ENCODE measurements around the gene PSMB11.
A peak's percentile ranks its signal among the peaks of the same experiment; 100 is the strongest.
"Not testable (repeated sequence)": the region's sequence is repeated elsewhere in the genome, so short reads cannot be mapped to it uniquely, and the experiment has no call there.

Gene PSMB11

DNA sequence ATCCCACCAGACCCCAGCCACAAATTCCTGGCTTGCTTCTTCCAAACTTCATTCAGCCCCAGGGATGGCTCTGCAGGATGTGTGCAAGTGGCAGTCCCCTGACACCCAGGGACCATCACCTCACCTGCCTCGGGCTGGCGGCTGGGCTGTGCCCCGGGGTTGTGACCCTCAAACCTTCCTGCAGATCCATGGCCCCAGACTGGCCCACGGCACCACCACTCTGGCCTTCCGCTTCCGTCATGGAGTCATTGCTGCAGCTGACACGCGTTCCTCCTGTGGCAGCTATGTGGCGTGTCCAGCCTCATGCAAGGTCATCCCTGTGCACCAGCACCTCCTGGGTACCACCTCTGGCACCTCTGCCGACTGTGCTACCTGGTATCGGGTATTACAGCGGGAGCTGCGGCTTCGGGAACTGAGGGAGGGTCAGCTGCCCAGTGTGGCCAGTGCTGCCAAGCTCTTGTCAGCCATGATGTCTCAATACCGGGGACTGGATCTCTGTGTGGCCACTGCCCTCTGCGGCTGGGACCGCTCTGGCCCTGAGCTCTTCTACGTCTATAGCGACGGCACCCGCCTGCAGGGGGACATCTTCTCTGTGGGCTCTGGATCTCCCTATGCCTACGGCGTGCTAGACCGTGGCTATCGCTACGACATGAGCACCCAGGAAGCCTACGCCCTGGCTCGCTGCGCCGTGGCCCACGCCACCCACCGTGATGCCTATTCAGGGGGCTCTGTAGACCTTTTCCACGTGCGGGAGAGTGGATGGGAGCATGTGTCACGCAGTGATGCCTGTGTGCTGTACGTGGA is at the start of gene PSMB11:
Gene PSMB11 (plus strand): TSS at position 51 of the 804 bp plus-strand sequence. CDS start 14 bp downstream, at position 65.
- DNase-seq (ENCODE audit: low spot score): no peak

DNA sequence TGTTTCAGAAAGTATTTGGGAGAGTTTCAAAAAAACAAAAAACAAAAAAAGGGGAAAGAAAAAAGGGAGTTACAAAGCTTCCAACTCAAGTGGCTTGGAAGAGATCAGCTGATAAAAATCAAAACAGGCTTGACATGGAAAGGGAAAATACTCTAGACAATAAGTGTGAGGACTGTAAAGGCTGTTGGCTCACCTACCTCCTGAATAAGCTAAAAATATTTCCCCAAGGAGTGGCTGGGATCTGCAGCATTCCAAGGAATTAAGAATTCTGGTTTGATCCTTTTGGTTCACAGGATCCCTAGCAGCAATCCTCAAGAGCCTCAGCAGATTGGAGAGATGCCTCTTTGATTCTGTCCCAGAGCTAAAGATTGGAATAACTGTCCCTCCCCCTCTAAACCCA is 48.5 kb upstream of the PSMB11 start:
- no peak for DNase-seq (ENCODE audit: low spot score)

- no peak for DNase-seq (ENCODE audit: low spot score)
These were observed 47.2 kb upstream of the PSMB11 start for GRCh38 chr14:22994762-22995275.

DNA sequence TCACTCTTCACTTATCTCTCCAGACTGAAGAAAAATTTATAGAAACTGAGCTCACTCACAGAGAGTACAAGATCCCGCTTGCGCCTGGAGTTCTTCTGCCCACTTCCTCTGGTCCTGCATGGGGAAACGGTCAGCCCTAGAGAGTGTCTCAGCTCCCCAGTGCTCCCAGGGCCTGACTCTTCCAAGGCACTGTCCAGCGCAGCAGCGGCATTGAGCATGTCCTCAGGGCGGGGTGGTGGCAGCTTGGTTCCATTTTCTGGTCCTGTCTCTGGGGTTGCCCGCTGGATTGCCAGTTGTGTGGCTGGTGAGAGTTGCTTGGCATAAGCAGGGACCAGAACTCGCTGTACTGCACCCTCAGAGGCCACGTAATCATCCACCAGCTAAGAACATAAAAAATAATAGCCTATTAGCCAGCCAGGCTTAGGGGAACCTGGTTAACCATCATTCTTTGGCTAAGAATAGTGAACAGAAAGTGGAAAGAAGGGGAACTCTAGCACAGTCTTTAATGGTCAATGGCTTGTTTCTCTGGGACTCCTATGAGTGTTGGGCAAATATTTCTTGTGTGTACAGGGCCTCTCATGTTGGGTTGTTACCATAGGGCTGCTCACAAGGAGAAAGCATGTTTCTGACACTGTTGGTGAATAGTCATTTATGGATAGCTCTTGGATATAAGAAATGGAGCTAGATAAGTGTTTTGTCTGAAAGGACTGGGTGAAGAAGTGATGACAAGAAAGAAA is 46.0 kb upstream of the PSMB11 start:
- no peak for DNase-seq (ENCODE audit: low spot score)

DNA sequence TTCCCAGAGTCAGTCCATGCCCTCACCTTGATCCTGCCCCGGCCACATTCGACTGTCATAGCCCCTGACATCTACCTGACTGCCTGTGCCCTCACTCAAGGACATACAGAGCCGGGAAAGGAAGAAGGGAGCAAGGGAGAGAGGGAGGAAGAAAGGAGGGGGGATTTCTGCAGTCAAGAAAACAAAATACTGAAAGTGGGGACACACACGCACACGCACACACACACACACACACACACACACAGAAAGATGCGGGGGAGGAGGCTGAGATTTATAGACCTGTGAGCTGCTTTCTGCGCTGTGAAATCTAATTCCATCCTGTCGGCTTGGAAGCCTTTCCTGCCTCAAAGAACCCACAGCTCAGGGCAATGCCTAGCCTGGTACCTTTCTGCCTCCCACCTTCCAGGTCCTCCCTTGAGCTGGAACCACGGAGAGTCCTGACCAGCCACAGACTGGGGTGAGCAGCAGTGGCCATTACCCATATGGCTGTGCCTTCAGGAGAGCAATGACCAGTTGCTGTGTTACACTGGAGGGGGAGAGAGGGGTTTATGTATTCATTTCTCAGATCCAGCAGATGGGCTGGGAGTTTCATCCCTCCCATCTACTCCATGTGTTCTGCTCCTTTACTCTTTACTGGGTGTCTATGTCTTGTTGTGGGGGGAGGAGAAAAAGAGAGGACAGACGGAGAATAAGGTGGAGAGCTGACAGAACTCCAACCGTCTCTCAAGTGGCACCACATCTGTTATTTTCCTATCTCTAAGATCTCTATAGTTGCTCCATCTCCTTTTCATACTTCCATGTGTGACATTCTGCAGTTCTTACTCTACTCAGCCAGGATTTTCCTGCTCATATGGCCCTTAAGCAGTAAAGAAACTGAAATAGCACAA is 45.0 kb upstream of the PSMB11 start:
- no peak for DNase-seq (ENCODE audit: low spot score)

DNA sequence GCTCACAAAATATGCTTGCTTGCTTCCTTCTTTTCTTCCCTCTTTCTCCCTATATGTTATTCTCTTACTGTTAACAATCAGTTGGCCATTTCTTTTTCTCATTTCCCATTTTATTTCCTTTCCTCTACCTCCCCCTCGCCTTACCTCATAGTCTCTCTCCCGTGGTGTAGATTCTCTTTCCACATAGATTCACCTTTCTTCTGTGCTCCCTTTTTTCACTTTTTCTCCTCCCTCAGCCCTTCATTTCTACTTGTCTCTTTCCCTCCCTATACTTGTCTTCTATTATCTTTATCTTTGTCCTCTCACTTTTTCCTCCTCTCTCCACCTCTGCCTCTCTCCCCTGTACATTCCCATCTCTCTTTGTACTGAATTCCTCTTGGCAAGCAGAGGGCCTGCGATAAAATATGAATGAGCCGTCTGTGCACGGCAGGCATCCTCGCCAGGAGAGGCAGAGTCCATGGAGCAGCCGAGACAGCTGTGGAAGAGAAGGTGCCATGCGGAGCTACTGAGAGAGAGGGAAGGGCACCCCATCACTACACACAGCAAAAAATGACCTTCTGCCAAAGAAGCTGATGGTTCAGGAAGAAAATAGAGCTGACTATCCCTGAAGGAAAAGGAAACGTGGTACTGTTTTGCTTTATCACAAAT is 44.2 kb upstream of the PSMB11 start:
- DNase-seq (ENCODE audit: low spot score): no peak

DNA sequence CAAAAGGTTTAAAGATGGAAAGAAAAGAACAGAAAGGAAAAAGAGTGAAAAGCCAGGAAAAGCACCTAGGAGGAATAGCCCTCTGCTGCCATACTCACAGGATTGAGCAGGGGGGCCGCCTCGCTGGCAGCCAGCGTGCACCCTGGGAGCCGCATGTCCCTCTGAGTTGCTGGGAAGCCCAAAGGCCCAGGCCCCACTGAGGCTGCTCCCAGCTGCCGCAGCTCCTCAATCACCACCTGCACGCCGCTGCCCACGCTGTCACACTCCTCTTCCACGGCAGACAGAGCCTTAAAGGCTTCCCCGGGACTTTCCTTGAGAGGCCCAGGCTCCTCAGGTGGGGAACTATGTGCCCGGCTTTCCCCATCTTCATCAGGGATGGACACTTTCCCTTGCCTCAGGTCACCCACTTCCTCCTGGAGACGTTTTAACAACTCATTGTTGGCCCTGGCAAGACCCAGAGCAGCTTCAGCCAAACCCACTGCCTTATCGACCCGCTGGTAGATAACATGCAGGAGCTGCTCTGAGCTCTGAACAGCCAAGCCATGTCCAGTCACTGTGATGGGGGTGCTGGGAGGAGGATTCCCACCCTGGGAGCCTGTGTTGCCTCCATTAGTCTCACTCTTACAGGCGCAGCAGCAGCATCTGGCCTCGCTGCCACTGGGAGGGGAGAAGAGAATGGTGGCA is 43.5 kb upstream of the PSMB11 start:
- no peak for DNase-seq (ENCODE audit: low spot score)

DNA sequence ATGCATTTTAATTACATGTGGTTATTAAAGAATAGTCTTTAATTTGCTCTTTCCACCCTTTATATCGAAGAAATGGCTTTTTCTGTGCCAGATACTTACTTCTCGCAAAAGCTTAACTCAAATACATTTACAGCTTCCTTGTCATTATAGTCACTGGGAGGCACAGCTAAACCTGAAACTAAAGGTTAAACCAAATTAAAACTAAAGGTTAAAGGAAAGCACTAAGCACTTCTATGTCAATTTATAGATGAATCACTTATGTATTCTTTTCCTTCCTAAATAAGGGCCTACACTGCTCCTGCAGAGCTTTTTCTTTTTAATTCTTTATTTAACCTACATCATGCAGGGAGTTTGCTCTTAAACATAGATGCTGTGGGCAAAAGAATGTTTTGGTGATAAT is 41.2 kb upstream of the PSMB11 start:
- DNase-seq (ENCODE audit: low spot score): no peak

GRCh38 chr14:23002592-23002991 is 39.4 kb upstream of the PSMB11 start:
- DNase-seq (ENCODE audit: low spot score): no peak

- DNase-seq (ENCODE audit: low spot score): not testable (repeated sequence)
These were observed 37.7 kb upstream of the PSMB11 start for GRCh38 chr14:23004274-23004673.

DNA sequence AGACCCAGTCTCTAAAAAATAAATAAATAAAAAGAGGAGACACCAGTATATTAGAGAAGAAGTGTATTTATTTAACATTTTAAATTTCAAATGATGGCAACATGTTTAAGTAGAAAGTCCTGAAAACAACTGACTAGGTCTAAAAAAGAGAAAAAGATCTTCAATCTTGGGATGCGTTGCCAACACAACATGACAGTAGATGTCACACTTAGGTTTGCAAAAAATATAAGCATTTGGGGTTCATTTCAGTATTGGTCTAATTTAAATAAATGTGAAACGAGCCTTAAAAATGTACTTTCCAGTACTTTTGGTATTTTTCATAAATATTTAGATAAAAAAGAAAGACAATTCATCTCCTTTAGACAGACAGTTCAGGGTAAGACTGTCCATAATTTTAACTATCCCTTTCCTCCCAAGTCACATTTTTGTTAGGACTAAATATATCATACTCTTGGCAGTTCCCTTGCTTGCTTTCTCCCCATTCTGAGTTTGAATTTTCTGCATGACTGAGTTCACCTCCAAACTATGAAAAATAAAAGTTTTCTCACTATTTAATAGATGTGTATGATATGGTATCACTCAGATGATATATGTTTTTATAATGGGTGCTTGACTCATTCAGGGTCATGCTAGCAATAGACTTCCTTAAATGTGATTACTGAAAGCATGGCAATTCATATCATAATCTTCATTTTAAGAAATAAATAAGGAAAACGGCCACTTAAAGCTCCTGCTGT is 36.4 kb upstream of the PSMB11 start:
- no peak for DNase-seq (ENCODE audit: low spot score)

DNA sequence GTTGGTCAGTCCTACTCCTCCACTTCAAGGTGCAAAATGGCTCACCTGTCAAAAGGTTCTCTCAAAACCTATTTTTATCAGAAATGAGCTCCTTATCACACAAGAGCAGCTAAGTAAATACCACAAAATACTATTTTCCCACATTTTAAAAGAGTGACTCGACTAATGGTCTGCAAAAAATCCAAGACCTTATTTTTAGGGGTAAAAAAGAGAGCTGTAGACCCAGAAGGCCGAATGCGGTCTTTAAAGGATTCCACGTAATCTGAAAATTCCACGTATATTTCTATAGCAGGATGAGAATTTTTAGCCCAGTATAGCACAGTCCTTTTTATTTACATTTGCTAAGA is 35.9 kb upstream of the PSMB11 start:
- DNase-seq (ENCODE audit: low spot score): no peak

GRCh38 chr14:23006544-23007419 is 35.2 kb upstream of the PSMB11 start:
- DNase-seq (ENCODE audit: low spot score): peak; percentile 99

DNA sequence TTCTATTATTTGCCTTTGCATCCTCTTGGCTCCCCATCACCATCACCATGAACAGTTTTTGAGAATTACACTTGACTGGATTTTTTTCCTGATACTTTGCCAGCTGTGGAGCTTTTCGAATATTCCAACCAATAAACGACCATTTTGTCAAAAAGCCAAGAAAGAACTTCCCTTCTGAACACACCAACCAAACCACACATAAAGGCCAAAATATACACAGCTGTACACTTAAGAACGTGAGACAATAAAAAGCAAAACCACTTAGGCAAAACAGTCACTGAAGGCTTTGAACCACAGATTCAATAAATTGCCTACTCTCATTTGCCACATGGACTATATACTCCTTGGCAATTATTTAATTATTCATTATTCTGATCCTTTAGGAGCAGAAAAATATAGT is 33.2 kb upstream of the PSMB11 start:
- DNase-seq (ENCODE audit: low spot score): no peak

- no peak for DNase-seq (ENCODE audit: low spot score)
These were observed 32.5 kb upstream of the PSMB11 start for GRCh38 chr14:23009483-23009938.

DNA sequence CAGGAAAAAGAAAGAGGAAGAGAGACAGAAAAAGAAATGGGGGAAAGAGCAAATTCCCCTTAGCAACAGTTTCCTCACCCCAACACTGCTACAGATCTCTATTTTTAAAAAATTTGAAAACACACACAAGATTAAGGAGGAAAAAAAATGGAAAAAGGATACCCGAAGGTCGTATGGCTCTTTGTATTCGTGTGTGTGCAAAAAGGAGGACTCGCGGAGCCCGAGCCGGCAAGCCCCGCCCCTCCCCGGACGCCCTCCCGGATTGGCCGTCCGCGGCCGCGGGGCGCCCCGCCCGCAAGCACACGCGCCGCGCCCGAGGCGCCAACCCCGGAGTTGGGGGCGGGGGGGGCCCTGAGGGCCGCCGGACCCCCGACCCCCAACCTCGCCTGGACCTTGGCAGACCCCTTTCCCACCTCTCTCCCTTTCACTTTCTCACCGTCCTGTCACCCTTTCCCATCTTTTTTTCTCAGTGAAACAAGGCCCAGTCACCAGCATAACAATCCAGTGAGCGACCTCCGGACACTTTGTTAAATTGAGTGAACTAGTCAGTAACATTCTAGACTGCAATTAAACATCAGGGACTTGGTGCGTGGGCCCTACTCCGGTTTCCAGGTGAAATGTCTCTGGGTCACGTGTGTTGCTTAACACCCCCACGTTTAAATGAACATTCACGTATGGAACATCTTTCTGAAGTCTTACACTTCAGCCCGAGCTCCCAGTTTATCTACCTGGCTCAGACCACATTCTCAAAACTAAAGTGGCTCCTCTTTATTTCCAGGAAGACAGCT is 31.9 kb upstream of the PSMB11 start, which contains the start of gene C14orf93:
Gene C14orf93 (minus strand): TSS at position 205 of the 788 bp plus-strand sequence. CDS start 11,120 bp downstream, outside the sequence.
- peak; percentile 78 for DNase-seq (ENCODE audit: low spot score)

DNA sequence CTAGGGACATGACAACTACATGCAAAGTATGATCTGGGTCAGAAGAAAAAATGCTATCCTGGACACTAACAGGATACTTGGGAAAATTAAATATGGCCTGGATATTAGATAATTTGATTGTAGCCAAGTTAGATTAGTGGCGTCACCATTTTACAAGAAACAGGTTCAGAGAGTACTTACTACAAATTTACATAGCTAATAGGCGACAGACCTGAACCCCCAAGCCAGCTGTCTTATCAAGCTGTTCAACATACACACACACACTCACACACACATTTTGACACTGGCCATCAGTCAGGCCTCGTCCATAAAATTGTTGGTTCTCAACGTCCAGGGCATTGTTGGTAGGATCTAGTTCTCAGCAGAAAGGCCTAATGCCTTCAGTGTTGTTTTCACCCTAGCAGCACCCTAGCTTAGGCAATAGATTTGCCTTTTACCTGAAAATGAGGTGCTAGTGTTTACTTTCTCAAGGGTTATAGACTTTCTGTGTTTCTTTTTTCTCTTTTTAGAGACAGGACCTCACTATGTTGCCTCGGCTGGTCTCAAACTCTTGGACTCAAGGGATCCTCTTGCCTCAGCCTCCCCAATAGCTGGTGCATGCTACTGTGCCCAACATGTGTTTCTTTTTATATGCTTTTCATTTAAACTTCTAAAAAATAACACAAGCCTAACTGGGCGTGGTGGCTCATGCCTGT is 28.8 kb upstream of the PSMB11 start:
- DNase-seq (ENCODE audit: low spot score): no peak

DNA sequence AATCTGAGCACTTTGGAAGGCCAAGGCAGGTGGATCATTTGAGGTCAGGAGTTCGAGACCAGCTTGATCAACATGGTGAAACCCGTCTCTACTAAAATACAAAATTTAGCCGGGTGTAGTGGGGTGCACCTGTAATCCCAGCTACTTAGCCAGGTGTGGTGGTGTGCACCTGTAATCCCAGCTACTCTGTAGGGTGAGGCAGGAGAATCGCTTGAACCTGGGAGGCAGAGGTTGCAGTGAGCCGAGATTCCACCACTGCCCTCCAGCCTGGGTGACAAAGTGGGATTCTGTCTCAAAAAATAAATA is 28.3 kb upstream of the PSMB11 start:
- not testable (repeated sequence) for DNase-seq (ENCODE audit: low spot score)

Data from LoVo (cell line).